ENCODE results near the gene TMC8. TPM values are rescaled to one million over a fixed set of nuclear protein-coding genes. Genes with fewer than 3 reads are reported as not detected.
"Not testable (repeated sequence)": the region's sequence is repeated elsewhere in the genome, so short reads cannot be mapped to it uniquely, and the experiment has no call there.

Gene TMC8
- total RNA-seq, 1 experiment from 2014 or later: not detected

DNA sequence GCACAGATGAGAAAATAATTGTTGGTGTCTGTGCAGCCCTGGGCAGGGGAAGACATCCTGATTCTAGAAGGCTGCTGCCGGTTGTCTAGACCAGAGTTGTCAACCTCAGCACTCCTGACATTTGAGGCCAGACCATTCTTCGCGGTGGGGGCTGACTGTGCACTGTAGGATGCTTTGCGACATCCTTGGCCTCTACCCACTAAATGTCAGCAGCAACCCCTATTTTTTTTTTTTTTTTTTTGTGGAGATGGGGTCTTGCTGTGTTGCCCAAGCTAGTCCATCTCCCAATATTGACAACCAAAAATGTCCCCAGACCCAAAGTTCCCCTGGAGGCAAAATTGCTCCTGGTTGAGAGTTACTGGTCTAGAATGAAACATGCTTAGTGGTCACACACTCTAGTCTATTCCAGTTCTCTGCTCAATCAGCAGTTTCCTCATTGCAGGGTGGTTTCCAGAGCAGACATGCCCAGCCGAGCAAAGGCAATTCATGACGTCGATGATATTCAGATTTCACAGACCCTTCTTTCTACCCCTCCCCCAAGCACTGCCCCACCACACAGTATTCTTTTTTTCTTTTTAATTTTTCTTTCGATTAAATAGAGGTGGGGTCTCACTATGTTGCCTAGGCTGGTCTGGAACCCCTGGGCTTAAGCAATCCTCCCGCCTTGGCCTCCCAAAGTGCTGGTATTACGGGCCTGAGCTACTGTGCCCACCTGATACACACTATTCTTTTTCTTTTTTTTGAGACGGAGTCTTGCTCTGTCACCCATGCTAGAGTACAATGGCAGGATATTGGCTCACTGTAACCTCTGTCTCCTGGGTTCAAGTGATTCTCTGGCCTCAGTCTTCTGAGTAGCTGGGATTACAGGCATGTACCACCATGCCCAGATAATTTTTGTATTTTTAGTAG lies 24.6 kb downstream of the TMC8 start:
- no peak for DNase-seq (ENCODE audit: low read depth)

DNA sequence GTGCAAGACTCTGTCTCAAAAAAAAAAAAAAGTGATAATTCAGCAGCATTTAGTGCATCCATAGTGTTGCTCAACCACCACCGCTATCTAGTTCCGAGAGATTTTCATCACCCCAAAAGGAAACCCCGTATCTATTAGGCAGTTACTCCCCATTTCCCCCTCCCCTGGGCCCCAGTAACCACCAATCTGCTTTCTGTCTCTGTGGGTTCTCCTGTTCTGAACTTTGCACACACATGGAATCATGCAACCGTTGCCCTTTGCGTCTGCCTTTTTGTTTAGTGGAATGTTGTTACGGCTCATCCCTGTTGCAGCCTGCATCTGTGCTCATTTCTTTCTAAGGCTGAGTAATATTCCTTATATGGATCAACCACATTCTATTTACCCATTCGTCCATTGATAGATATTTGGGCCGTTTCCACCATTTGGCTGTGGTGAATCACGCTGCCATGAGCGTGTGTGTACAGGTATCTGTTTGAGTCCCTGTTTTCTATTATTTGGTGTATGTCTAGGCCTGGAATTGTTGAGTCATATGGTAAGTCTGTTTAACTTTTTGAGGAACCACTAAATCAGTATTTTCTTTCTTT lies 29.1 kb downstream of the TMC8 start:
- no peak for DNase-seq (ENCODE audit: low read depth)

DNA sequence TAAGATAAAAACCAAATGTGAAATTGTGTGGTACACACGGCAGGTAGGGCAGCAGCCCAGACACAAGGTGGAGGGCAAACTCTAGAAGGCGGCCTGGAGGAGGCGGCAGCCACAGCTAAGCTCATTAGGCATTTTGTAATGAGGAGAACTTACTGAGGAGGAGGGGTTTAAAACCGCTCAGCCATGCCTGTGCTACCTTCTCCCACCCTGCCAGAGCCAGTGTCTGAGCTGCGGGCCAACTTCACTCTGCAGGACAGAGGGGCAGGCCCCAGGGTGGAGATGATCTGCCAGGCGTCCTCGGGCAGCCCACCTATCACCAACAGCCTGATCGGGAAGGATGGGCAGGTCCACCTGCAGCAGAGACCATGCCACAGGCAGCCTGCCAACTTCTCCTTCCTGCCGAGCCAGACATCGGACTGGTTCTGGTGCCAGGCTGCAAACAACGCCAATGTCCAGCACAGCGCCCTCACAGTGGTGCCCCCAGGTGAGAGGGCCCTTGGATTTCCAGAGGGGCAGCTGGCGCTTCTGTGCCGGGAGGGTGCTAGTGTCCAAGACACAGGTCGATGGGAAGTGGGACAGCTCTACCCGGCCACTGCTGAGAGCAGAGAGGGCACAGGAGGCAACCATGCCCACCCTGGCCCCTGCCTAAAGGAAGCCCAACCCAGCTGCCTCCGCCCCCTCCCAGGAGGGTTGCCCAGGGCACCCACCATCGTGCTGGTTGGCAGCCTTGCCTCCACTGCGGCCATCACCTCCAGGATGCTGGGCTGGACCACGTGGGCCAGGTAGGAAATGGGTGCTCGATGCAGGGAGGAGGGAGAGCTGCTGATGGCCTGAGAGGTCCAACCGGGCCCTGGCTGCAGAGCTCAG lies 33.5 kb downstream of the TMC8 start:
- DNase-seq (ENCODE audit: low read depth): no peak

DNA sequence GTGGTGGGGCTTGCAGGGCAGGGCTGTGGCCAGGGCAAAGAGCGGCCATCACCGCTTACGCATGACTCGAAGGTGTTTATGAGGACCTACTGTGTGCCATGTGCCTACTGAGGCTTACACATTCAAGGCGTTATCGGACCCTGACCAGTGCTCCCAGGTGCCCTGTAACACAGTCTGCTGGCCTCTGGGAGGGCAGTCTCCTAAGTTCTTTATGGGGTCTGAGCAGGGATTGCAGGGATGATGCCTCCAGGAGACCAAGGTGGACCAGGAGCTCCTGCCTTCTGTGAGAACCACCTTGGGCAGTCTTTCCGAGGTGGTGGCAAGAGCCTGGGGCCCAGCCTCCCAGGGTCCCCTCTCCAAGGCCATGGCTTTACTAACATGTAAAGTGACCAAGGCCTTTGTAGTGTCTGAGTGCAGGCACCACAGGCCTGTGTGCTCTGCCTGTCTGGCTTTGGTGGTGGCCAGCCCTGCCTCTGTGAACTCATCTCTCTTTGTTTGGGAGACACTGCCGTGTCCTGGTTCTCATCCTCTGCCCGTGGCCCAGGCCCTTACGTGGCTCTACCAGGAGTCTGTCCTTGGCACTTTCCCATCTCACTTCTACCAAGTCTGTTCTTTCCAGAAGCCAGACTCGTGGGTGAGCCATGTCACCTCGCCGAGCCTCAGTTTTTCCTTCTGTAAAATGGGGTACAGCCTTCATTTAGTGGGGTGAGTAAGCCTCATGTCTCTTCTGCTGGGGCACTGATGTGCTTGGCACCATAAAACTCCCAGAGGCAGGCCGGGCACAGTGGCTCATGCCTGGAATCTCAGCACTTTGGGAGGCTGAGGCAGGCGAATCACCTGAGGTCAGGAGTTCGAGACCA lies 34.4 kb downstream of the TMC8 start:
- DNase-seq (ENCODE audit: low read depth): no peak

DNA sequence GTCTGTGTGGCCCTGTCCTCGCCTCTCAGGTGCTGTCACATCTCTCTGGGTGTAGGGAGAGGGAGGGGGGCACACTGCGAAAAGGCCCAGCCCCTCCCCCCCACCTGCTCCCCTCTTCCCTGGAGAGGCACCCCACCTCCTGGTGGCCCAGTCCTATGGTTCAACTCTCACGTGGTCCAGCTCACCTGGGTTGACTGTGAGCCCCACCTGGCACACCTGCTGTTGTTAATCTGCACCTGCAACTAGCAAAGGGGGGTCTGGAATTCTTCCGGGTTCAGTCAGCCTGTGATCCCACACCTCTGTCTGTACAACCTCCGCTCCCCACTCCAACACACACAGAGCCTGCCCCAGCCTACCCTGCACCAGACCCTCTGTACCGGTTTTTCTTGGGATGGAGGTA lies 35.8 kb downstream of the TMC8 start:
- no peak for DNase-seq (ENCODE audit: low read depth)

DNA sequence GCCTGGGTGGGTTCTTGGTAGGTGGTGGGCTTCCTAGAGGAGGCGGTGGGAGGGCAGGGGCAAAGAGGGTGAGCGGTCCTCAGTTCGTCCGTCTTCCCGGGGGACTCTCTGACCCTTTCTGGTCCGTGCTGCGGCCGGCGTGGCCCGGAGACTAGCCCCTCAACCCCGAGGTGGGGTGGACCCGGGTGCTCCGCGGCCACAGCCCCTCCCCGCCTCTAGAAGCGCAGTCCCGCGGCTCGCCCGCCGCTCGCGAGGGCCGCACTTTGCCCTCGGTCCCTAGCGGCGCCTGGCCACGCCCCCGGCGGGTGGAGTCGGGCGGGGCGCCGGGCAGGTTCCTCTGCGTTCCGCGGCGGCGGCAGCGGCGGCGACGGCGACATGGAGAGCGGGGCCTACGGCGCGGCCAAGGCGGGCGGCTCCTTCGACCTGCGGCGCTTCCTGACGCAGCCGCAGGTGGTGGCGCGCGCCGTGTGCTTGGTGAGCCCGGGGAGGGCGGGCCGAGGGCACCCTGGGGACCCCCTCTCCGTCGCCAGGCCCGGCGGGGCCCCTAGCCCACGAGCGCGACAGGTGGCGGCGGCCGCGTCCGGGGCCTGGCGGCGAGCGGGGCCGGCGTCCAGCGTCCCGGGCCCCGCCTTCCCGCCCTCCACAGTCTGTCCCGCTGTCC lies 37.8 kb downstream of the TMC8 start, which contains the start of gene SYNGR2:
Gene SYNGR2, plus strand, starts transcription at position 340 of the 661 bp plus-strand sequence. Its CDS starts 36 bp downstream, at position 376.
- DNase-seq (ENCODE audit: low read depth): no peak

DNA sequence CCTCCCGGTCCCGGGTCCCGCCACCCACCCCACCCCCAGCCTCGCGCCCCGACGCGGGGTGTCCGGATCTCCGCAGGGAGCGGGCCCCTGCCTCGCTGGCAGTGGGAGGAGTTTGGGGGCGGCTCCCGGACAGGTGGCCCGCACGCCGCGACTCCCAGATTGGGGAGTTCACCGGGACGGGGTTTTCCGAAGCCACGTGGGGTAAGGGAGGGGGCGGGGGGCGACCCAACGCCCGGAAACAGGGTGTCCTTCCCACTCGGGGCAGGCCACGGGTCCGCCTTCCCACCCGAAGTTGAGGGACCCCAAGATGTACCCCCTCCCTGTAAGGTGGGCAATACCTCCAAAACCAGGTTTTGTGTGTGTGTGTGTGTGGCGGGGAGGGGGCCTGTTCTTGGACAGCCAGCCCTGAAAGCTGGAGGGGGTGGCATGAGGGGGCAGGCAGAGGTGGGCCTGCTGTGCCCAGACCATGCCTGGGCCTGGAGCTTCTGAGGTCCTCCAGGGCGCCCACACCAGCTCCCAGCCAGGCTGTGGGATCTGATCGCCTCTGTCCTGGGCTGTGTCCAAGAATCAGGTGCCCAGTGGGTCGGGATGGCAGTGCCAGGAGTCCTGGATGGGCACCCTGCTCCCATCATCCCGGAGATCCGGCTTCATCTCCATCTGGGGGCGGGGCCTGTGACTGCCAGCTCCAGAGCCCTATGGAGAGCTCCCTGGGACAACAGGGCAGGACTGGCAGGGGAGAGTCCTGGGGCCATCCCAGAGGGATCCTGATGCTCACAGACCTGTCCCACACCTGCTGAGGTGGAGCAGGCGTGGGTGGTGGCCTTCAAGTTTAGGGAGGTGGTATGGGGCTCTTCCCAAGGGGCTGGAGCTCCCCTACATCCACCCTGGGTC lies 38.6 kb downstream of the TMC8 start:
- peak; percentile 39 for DNase-seq (ENCODE audit: low read depth)

DNA sequence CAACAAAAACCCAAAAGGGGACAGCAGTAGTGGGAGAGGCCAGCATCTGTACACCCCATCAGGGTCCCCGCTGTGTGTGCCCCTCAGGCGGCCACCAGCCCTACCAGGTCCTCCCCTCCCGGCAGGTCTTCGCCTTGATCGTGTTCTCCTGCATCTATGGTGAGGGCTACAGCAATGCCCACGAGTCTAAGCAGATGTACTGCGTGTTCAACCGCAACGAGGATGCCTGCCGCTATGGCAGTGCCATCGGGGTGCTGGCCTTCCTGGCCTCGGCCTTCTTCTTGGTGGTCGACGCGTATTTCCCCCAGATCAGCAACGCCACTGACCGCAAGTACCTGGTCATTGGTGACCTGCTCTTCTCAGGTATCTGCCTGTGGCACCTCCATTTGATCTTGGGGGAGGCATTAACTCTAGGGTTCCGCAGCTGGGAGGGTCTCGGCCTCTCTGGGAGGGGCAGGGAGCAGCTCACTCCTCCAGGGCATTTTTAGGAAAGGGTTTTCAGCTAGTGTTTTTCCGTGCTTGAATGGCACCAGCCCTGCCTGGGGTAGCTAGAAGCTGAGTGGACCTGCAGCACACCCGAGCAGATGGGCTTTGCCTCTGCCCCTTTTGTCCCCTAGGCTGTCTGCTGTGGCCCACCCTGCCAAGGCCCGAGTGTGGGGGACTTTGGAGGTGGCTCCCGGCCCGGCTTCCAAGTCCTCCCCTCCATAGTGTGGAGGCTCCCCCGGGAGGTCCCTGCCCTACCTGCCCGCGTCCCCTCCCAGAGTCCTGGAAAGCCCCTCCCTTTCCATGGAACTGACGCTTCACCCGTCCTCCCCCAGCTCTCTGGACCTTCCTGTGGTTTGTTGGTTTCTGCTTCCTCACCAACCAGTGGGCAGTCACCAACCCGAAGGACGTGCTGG lies 40.4 kb downstream of the TMC8 start:
- DNase-seq (ENCODE audit: low read depth): no peak

DNA sequence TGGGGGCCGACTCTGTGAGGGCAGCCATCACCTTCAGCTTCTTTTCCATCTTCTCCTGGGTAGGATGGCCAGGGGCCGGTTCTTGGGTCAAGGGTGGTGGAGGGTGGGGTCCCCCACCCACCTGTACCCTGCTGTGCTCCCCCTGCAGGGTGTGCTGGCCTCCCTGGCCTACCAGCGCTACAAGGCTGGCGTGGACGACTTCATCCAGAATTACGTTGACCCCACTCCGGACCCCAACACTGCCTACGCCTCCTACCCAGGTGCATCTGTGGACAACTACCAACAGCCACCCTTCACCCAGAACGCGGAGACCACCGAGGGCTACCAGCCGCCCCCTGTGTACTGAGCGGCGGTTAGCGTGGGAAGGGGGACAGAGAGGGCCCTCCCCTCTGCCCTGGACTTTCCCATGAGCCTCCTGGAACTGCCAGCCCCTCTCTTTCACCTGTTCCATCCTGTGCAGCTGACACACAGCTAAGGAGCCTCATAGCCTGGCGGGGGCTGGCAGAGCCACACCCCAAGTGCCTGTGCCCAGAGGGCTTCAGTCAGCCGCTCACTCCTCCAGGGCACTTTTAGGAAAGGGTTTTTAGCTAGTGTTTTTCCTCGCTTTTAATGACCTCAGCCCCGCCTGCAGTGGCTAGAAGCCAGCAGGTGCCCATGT lies 41.1 kb downstream of the TMC8 start:
- not testable (repeated sequence) for DNase-seq (ENCODE audit: low read depth)

DNA sequence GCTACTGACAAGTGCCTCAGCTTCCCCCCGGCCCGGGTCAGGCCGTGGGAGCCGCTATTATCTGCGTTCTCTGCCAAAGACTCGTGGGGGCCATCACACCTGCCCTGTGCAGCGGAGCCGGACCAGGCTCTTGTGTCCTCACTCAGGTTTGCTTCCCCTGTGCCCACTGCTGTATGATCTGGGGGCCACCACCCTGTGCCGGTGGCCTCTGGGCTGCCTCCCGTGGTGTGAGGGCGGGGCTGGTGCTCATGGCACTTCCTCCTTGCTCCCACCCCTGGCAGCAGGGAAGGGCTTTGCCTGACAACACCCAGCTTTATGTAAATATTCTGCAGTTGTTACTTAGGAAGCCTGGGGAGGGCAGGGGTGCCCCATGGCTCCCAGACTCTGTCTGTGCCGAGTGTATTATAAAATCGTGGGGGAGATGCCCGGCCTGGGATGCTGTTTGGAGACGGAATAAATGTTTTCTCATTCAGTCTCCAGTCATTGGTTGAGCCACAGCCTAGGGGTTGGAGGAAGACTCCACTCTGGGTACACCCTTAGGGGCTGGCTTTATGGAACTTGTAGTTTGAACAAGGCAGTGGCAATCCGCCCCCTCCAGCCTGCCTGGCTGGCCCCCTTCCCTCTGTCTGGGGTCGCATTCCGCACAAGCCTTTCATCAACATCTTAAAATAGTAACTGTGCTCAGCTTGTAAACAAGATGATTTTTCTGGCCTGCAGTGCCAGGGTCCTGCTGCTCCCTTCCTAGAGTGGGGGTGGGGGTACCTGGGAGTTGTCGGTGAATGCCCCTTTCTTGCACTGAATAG lies 41.9 kb downstream of the TMC8 start:
- no peak for DNase-seq (ENCODE audit: low read depth)

DNA sequence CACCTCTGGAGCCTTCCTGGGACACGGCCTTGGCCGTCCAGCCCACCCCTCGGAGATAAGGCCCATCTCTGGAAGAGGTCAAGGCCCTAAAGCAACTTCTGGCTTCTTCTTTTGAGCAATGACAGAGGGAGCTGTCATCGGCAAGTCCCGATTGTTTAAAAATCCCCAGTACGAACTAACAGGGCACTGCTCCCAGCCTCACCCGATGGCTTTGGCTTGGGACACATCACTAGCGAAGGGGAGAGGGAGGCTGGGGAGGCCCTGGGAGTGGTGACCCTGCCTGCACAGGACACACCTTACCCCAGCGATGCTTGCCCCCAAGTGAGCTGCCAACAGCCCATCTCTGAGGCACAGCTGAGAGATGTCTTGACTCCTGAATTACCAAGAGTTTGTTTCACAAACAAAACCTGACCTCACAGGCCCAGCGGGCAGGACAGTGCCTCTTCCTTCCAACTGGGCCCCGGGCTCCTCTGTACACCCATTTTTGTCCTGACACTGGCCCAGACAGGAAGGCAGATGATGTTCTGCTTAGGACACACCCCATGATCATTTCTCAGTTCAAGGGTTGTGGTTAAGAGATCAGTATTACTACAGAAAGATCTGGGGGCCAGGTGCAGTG lies 42.6 kb downstream of the TMC8 start:
- DNase-seq (ENCODE audit: low read depth): no peak

DNA sequence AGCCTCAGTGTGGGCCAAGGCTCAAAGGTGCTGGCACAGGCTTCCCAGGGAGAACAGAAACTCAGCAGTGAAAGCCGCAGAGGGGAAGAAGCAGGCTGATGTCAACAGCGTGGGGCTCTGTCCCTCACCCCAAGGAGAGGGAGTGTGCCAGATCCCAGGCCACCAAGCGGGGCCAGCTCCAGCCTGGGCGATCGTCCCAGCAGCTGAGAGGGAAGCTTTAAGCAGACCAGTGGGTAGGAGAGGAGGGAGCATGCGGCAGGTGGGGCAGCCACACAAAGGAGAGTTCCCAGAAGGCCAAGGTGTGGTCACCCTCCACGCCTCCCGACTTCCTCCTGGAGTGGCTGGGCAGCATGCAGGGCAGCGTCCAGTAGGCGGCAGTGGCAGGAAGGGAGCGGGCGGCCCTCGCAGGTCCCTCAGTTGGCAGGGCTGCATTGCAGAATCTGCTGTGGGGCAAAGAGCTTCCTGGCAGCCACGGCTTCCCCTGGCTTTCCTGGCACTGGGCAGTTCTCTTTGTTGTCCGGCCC lies 43.8 kb downstream of the TMC8 start:
- DNase-seq (ENCODE audit: low read depth): no peak

DNA sequence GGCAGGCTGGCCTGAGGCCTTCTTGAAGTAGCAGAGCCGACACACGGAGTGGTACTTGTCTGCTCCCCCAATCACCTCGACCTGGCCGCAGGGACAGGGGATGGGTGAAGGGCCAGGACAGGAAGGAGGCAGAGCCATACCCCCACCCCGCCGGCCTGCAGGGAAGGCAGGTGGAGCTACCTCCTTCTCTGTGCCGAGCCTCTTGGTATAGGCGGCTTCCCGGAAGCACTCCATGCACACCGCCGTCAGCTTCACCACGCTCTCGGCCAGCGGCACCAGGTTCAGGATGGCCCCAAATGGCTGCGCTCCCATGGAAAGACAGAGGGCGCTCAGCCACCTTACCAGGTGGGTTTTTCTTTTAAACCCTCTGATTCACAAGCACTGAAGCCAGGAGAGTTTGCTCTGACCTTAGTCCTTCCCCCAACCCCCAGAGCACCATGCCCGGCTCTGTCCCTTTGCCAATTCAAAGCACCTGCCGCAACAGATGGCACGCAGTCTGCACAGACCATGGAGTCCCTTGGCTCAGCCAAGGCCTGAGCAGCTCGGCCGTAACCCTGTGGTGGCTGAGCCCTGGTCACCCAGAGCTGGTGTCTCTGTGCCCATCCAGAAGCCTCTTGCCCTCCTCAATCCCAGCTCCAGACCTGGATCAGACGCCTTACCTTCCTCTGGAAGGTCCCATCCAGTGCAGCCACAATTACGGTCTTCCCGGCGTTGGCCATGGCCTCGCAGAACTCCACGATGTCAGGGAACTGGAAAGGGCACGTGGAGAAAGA lies 44.5 kb downstream of the TMC8 start:
- no peak for DNase-seq (ENCODE audit: low read depth)

DNA sequence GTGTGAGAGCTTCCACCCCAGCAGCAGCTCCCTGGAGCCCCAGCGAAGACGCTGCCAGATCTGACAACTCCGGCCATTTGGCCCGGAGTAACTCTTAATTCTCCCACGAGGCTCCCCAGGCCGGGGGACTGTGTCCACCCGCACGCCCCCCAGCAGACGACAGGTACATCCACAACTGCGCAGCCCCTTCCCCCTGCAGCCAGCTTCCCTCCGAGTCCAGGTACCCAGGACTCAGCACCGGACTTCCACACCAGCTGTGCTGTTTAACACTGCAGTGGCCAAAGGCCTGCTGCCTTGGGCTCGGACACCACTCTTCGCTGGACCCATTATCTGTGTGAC lies 45.0 kb downstream of the TMC8 start:
- DNase-seq (ENCODE audit: low read depth): no peak

DNA sequence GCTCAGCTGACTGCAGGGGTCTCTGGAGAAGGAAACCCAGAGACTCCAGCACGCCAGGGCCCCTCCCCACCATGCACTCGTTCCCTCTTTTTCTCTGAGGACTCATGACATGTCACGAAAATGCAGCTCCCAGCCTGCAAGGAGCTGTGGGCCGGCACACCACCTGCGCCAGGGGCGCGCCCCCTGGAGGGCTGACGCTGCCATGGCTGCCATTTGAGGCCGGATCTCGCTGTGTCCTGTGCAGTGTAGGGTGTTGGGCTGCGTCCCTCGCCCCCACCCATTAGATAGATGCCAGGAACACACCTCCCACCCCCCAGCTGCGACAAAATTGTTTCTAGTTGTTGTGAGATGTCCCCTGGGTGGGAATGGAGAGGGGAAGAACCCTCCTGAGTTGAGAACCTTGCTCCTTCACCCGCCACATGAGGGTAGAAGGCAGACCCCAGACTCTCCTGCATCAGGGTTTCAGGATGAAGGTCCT lies 46.0 kb downstream of the TMC8 start:
- no peak for DNase-seq (ENCODE audit: low read depth)

DNA sequence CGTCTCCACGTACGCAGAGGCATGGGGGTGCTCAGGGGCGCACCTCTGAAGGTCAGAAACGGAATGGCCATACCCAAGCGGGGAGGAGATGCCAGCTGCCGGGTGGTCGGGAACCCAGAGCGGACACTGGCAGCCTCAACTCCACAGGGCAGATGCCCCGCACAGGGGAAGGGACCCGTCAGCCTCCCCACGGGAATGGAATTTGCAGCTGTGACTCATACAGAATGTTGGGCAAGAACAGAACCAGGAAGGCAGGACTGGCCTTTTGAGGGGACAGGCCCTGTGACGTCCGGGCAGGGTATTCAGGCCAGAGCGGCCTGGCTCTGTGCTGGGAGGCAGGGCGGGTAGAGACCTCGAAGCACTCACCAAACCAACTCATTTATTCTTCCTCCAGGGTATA lies 48.8 kb downstream of the TMC8 start:
- DNase-seq (ENCODE audit: low read depth): peak; percentile 15
